GM21737 (cell line): ENCODE results near the gene TNFRSF11A.
A peak's percentile ranks its signal among the peaks of the same experiment; 100 is the strongest.

Source experiments
- ATAC-seq: cut with Tn5 transposase; IDR thresholded peaks from one replicate; pipeline ENCODE4 v1.9.1; 2021; ENCODE audit warnings: mild to moderate bottlenecking, moderate library complexity; ENCODE audit not compliant: unreplicated experiment

TNFRSF11A gene

GRCh38 chr18:62324917-62325805, at the start of gene TNFRSF11A:
TSS of gene TNFRSF11A (plus strand) at chr18:62325310. CDS start at chr18:62325353, 43 bp downstream.
- peak; percentile 73 for ATAC-seq

GRCh38 chr18:62277045-62277444, 48.1 kb upstream of the TNFRSF11A start:
- ATAC-seq, result no peak

DNA sequence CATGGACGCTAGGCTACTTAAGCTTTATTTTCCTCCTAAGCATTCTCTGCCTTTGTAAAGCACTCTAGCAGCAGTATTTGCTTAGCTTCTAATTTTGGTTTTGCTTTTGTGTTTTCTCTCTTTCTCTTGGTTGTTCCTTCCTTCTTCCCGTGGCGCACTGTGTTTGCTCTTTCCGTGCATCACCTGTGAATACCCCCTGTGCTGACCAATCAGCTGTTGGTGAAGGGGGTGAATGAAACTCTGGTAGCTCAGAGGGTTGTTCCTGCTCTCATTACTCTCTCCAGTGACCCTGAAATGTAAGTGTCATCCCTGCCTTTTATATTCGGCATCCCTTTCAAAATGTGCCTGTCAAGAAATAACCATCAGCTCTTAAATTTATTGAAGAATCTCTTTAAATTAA, 45.5 kb upstream of the TNFRSF11A start:
- no peak for ATAC-seq

GRCh38 chr18:62280058-62280457, 45.1 kb upstream of the TNFRSF11A start:
- no peak for ATAC-seq

GRCh38 chr18:62280786-62281185, 44.3 kb upstream of the TNFRSF11A start:
- no peak for ATAC-seq

DNA sequence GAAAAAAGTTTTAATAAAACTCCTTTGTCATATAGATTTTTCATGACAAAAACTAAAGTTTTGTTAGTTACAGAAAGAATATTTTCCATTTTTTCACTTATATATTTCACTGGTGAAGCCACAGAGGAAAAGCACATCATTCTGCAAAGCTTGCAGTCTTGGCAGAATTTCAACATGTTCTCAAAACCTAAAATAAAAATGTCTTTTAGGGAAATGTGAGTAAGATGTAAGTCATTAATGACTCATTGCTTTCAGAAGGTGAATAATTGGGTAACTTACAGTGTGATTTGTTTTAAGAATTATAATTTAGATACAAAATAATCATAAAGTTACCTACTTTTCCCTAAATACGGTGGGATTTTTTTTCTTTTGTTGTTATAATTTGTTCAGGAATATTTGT, 43.4 kb upstream of the TNFRSF11A start:
- no peak for ATAC-seq

DNA sequence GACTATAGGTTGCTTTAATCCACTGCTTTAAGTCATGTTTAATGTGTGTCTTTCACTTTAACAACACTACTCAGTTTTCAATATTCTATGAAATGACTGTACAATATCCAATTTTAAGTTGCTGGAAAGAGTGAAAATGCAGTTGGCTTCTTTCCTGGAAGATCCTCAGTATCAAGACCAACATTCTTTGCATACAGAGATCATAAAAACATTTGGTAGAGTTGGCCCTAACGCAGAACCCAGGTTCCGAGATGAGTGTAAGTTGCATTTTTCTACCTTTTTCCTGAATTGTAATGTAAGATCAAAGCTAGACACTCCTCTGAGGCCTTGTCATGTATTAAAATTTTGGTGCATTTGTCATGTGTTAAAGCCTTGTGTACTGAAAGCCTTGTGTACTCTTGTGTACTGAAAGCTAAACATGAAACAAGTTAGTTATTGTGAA, 42.9 kb upstream of the TNFRSF11A start:
- ATAC-seq, result no peak

DNA sequence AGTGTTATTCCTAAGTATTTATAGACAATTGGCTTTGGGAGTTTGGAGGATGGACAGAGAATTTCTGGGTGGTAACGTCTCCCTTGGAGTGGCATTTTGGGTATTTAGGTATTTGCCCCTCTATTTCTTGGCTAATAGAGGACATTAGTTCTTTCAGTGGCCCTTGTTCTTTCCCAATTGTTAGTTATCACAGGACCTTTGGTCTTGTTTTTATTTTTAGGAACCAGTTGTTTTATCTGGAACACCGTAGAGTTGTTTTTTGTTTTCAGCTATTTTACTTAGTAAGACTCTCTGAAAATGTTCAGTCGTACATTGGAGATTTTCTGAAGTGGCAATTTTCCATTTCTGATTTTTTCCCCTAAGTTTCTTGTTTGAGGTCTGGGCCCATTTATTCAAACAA, 40.5 kb upstream of the TNFRSF11A start:
- no peak for ATAC-seq

- no peak for ATAC-seq
These were observed 39.8 kb upstream of the TNFRSF11A start for GRCh38 chr18:62285281-62285680.

GRCh38 chr18:62287781-62288664, 37.1 kb upstream of the TNFRSF11A start:
- peak; percentile 48 for ATAC-seq

GRCh38 chr18:62288665-62289008, 36.5 kb upstream of the TNFRSF11A start:
- peak; percentile 41 for ATAC-seq

DNA sequence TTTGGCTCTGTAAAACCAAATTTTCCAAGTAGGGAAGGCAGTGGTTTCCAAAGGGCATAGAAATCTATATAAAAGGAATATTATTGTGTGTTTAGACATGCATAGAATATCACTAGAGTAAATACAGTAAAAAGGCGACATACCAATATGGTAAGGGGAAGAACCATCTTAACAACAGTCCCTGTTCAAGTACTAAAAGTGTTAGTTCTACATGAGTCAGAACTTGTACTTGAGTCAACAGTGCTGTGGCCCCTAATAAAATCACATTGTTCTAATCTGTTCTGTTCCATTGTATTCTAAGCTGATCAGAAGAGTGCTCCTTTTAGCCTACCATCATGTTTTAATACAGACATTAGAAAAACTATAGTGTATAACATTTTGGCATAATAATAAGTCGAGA, 36.1 kb upstream of the TNFRSF11A start:
- ATAC-seq, result no peak

- no peak for ATAC-seq
These were observed 31.0 kb upstream of the TNFRSF11A start for GRCh38 chr18:62294073-62294472.

- no peak for ATAC-seq
These were observed 24.6 kb upstream of the TNFRSF11A start for GRCh38 chr18:62300359-62300963.

DNA sequence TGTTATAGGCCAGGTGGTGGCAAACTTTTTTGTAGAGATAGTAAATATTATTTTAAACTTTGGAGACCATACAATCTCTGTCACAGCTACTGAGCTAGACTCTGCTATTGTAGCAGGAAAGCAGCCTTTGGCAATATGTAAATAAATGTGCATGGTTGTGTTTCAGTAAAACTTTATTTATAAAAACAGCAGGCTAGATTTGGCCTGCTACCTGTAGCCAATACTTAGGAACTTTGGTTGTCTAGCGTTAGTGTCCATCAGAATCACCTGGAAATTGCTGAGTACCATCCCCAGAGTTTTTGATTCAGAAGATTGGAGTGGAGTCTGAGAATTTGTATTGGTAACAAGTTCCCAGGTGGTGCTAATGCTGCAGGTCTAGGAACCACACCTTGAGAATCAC, 23.8 kb upstream of the TNFRSF11A start:
- ATAC-seq, result no peak

- no peak for ATAC-seq
These were observed 12.3 kb upstream of the TNFRSF11A start for GRCh38 chr18:62312851-62313250.

GRCh38 chr18:62318228-62319180, 6.6 kb upstream of the TNFRSF11A start:
- no peak for ATAC-seq

- no peak for ATAC-seq
These were observed 3.9 kb upstream of the TNFRSF11A start for GRCh38 chr18:62321201-62321600.

- no peak for ATAC-seq
These were observed 1.5 kb upstream of the TNFRSF11A start for GRCh38 chr18:62323483-62324180.
